Measurements from ENCODE around the gene SMKR1.

SMKR1 gene

GRCh38 chr7:129482781-129483180 lies 19.6 kb upstream of the SMKR1 start:
- Histone ChIP-seq H3K27me3 (ENCODE audit: insufficient read depth, poor library complexity, severe bottlenecking) (no peaks in the 10 kb centered on the region), H3K4me3 (replicated peaks; ENCODE audit: insufficient read depth, low read length) (no peak overlapping the region), H3K27ac (replicated peaks) (no peak overlapping the region)
- no peak for DNase-seq (ENCODE audit: low read depth in 1 of 2, low spot score in 1 of 2)
- no peak for TF ChIP-seq GABPA (IDR thresholded peaks at IDR 0.05; ENCODE audit: low read depth)
- no peak for TF ChIP-seq SPI1 (IDR thresholded peaks at IDR 0.05; ENCODE audit: borderline replicate concordance, low read depth)
- TF ChIP-seq CTCF (IDR thresholded peaks at IDR 0.05; ENCODE audit: insufficient read depth, low read length) = no peak
- no peak for TF ChIP-seq REST (IDR thresholded peaks at IDR 0.05; ENCODE audit: insufficient replicate concordance, low read depth)
- no peak for TF ChIP-seq POLR2AphosphoS5 (IDR thresholded peaks at IDR 0.05; ENCODE audit: low read depth)

GRCh38 chr7:129489491-129489890 lies 12.8 kb upstream of the SMKR1 start:
- Histone ChIP-seq H3K4me3 (replicated peaks; ENCODE audit: insufficient read depth, low read length) (no peak overlapping the region), H3K27ac (replicated peaks) (no peak overlapping the region), H3K27me3 (ENCODE audit: insufficient read depth, poor library complexity, severe bottlenecking) (no peaks in the 10 kb centered on the region)
- DNase-seq (ENCODE audit: low read depth in 1 of 2, low spot score in 1 of 2) = no peak
- TF ChIP-seq REST (IDR thresholded peaks at IDR 0.05; ENCODE audit: insufficient replicate concordance, low read depth) (no peak), POLR2AphosphoS5 (IDR thresholded peaks at IDR 0.05; ENCODE audit: low read depth) (no peak), GABPA (IDR thresholded peaks at IDR 0.05; ENCODE audit: low read depth) (no peak), SPI1 (IDR thresholded peaks at IDR 0.05; ENCODE audit: borderline replicate concordance, low read depth) (no peak), CTCF (IDR thresholded peaks at IDR 0.05; ENCODE audit: insufficient read depth, low read length) (no peak)

GRCh38 chr7:129492391-129492790 lies 9.9 kb upstream of the SMKR1 start:
- TF ChIP-seq SPI1 (IDR thresholded peaks at IDR 0.05; ENCODE audit: borderline replicate concordance, low read depth) (no peak), CTCF (IDR thresholded peaks at IDR 0.05; ENCODE audit: insufficient read depth, low read length) (no peak), POLR2AphosphoS5 (IDR thresholded peaks at IDR 0.05; ENCODE audit: low read depth) (no peak), GABPA (IDR thresholded peaks at IDR 0.05; ENCODE audit: low read depth) (no peak), REST (IDR thresholded peaks at IDR 0.05; ENCODE audit: insufficient replicate concordance, low read depth) (no peak)
- no peak overlapping the region for H3K27ac ChIP-seq (replicated peaks)
- no peaks in the 10 kb centered on the region for H3K27me3 ChIP-seq (ENCODE audit: insufficient read depth, poor library complexity, severe bottlenecking)
- H3K4me3 ChIP-seq (replicated peaks; ENCODE audit: insufficient read depth, low read length) = no peak overlapping the region
- DNase-seq (ENCODE audit: low read depth in 1 of 2, low spot score in 1 of 2) = no peak
